GM19025 (cell line): ENCODE results near the gene SLC39A10.
"Not testable (repeated sequence)": the region's sequence is repeated elsewhere in the genome, so short reads cannot be mapped to it uniquely, and the experiment has no call there.

Experiments
- ATAC-seq: cut with Tn5 transposase; IDR thresholded peaks from one replicate; pipeline ENCODE4 v1.9.1; 2021; ENCODE audit warnings: mild to moderate bottlenecking, low read depth, moderate library complexity; ENCODE audit not compliant: unreplicated experiment

The SLC39A10 gene

DNA sequence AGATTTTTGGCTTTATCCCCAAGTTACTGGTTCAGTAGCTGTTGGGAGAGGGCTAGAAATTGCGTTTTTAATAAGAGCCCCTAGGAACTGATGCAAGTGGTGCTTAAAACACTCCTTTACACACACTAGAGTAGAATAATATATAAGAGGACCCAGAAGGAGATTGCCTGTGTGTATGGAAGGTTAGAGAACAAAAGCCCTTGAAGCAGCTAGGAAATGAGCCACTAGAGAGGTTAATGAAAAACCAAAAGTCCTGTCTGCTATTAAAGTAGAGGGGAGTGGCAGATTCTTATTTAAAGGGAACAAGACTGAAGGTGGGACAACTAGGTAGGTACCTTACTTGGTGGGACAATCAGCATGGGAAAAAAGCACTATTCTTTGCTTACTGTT, 14.4 kb upstream of the SLC39A10 start:
- ATAC-seq: no peak

DNA sequence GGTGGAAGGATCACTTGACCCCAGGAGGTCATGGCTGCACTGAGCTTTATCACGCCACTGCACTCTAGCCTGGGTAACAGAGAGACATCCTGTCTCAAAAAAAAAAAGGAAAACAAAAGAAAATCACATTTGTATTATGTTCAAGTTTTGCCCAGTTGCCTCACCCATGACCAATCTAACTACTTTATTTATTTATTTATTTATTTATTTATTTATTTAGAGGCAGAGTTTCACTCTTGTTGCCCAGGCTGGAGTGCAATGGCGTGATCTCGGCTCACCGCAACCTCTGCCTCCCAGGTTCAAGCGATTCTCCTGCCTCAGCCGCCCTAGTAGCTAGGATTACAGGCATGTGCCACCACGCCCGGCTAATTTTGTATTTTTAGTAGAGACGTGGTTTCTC, 12.3 kb upstream of the SLC39A10 start:
- not testable (repeated sequence) for ATAC-seq

DNA sequence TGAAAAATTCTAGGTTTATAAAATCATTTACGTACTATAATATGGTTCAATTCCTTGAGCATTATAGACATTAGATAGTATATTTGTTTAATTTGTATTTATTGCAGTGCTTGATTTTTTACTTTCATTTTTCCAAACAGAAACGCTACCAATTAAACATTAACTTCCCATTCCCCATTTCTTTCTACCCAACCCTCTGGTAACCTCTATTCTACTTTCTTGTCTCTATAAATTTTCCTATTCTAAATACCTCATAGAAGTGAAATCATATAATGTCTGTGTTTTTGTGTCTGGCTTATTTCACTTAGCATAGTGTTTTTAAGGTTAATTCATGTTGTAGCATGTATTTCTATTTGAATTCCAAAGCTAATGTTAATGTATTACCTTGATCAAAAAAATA, 11.6 kb upstream of the SLC39A10 start:
- ATAC-seq: no peak

DNA sequence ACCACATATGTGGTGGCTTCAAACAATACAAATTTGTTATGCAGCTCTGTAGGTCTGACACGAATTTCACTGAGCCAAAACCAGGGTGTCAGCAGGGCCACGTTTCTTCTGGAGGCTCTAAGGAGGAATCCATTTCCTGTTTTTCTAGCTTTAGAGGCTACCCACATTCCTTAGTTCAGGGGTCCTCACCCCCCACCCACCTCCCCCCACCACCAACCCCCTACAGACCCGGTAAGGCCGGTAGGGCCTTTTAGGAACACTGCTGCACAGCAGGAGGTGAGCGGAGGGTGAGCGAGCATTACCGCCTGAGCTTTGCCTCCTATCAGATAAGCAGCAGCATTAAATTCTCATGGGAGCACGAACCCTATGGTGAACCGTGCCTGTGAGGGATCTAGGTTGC, 10.6 kb upstream of the SLC39A10 start:
- no peak for ATAC-seq

DNA sequence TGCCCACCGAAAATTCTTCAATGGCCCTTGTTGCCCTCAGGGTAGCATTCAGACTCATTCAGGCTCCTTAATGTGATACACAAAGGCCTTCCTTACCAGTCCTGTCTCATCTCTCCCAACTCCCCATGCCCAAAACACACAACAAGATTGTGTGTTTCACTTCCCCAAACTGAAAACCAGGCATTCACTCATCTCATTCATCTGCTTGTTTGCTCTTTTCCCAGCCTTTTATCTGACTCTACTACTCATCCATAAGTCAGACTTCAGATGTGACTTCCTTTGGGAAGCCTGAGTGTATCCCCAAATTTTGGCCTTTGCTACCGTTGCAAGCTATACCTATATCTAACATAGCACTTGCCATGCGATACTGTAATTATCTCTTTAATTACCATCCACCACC, 9.7 kb upstream of the SLC39A10 start:
- ATAC-seq: no peak

DNA sequence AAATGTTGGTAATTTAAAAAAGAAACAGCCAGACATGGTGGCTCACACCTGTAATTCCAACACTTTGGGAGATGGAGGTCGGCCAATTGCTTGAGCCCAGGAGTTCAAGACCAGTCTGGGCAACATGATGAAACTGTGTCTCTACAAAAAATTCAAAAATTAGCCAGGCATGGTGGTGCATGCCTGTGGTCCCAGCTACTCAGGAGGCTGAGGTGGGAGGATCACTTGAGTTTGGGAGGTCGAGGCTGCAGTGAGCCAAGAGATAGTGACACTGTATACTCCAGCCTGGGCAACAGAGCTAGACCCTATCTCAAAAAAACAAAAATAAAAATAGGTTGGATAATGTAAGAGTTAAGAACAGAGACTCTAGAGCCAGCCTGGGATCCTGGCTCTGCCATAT, 8.7 kb upstream of the SLC39A10 start:
- not testable (repeated sequence) for ATAC-seq

DNA sequence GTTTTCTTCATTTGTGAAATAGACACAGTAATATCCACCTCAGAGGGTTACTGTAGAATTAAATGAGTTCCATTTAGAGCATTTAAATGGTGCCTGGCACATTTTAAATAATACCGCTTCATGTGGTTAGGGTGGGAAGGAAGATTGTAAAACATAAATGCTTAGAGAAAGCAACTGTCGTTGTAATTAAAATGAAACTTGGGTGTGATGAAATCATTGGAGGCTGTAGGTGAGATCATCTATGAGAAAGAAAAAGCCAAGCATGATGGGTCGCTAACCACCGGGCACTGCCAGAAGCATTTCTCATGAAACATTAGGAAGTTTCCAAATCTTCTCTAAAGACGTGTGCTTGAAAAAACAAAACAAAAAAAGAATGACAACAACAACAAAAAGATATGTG, 8.2 kb upstream of the SLC39A10 start:
- no peak for ATAC-seq

DNA sequence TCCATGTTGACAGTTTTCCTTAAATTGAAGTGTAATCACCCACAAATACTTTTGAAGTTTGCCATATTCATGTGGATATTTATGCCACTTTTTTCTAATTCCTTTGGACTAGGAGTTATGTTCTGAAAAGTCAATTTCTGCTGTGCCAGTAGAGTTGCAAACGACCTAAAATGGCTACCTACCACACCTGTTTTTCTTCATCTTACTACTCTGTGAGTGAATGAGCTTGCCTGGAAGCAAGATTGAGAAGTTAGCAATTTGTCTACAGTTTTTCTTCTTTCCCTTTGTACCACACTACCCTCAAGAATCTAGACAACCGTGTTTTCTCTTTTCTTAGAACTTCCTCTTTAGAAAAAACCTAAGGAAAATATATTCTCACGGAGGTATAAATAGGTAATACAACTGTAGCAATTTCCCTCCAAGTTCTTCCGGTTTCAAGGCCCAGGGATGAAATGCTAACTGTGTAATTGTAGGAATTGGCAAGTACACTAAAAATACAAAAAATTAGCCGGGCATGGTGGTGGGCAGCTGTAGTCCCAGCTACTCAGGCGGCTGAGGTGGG, 7.3 kb upstream of the SLC39A10 start:
- peak; percentile 22 for ATAC-seq

DNA sequence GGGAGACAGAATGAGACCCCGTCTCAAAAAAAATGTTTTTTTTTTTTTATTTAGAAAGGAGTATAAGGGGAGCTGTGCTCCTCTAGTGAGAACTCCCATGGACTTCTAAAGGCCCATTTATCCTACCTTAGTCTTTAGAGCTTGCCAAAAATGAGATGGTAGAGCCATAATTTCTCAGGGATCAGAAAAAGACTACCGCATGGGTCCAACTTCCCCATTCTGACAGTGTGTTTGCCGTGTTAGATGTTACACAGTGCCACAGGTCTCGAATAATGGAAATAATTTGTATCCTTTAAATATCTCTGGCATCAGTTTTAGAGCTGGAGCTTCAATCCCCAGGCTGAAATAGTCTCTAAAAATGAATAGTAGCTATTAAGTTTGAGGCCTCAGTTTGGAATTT, 6.0 kb upstream of the SLC39A10 start:
- no peak for ATAC-seq

DNA sequence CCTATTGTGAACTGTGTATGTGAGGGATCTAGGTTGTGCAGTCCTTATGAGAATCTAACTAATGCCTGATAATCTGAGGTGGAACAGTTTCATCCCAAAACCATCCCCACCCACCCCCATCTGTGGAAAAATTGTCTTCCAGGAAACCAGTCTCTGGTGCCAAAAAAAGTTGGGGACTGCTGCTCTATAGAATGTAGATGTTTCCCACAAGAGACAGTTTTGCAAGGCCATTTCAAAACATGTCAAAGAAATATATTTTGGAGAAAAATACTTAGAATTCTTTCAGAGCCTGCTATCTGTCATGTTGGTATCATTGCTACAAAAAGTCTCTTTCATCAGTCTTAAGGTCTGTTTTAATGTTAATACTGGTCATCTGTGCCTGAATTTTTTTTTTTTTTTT, 4.1 kb upstream of the SLC39A10 start:
- ATAC-seq: no peak

DNA sequence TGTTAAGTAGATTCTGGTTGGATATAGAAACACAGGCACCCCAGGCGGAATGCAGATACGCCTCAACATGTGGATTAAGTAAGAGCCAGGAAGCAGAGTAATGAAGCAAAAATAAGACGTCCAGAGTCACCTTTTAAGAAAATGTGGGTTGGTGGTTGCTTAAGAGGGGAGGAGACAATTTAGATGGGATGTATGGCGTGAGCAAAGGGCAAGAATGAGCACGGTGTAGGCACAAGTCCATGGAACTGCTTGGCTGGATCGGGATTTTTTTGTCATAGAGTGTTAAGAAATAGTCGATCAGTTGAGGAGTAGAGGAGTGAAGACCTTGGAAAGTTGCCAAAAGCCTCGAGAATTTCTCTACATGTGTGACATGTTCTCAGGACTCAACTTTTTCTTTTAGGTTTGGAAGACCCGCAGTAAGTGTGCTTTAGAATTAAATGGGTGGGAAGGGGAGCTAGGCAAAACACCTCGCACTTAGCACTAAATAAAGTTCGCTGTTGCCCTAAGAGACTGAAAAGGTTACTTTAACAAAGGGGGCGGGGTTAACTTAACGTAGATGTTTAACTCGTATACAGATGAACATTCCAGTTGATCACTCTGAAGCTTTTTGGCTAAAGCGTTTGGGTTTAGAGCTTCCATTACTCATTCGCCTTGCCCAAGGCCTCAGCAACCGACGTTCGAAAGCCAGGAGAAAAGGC, 716 bp upstream of the SLC39A10 start:
- no peak for ATAC-seq

DNA sequence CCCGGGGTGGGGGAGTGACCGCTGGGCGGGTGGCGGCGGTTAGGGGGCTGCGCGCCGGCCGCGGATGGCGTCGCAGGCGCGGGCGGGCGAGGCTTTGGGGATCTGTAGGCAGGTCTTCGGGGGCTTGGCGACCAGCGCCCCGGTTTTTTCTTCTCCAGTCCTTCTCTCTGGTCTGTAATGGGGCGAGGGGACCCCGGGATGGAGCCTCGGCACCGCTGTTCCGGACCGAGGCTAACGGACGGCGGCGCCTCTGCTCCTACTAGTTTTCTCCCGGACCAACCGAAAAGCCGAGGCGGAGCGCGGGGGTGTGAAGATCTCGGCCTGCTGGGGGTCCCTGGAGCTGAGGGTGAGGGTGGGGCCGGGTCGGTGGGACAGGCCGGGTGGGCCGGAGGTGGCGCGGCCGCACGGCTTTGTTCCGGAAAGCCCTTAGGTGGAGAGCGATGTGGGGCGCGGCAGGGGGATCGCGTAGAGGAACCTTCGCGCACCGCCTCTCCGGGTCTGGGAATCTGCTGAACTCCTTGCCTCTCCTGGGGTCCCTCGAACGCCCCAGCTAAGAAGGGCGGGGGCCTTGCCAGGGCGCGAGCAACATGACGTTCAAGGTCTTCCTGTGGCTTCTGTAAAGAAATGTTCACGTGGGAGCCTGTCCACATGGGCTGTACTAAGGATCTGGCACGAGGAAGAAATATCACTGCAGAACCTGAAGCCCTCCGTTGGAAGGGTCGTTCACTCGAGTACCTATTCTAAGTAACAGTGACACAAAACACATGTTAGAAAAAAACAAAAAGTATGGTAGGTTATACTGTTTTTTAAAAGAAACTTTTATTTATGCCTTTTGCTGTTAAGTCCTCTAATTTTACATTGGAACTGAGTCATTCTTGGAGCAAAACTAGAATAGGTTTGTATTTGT, 861 bp downstream of the SLC39A10 start:
- peak; percentile 22 for ATAC-seq

DNA sequence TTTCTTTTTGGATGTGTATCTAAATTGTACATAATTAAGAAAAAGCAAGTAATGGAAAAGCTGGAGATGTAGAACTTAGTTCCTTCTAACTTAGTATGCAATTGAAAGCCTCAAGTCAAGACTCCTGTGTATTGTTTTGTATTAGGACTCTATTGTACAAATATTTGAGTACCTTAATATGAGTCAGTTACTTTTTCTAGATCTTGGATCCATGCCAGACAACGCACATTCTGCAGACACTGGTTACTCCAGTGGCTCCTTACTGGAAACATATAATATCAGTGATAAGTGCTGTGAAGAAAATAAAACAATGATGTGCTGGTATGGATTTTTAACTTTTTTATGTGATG, 1.5 kb downstream of the SLC39A10 start:
- ATAC-seq: no peak

DNA sequence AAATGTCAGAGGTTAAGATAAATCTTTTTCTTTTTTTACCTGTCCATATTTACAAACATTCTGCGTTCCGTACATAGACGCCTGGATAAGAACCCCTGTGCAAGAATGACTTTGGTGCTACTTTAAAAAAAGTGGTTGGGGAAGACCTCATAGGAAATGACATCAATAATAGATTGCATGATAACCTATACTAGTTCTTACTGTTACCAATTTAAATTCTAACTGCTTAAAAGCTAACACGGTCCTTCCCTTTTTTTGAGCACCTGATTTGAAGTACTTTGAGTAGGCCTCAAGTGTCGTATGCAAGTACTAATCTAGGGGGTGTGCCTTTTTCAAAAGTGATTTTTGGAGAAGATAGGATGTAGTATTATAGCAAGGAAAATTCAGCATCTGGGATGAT, 2.1 kb downstream of the SLC39A10 start:
- ATAC-seq: no peak

DNA sequence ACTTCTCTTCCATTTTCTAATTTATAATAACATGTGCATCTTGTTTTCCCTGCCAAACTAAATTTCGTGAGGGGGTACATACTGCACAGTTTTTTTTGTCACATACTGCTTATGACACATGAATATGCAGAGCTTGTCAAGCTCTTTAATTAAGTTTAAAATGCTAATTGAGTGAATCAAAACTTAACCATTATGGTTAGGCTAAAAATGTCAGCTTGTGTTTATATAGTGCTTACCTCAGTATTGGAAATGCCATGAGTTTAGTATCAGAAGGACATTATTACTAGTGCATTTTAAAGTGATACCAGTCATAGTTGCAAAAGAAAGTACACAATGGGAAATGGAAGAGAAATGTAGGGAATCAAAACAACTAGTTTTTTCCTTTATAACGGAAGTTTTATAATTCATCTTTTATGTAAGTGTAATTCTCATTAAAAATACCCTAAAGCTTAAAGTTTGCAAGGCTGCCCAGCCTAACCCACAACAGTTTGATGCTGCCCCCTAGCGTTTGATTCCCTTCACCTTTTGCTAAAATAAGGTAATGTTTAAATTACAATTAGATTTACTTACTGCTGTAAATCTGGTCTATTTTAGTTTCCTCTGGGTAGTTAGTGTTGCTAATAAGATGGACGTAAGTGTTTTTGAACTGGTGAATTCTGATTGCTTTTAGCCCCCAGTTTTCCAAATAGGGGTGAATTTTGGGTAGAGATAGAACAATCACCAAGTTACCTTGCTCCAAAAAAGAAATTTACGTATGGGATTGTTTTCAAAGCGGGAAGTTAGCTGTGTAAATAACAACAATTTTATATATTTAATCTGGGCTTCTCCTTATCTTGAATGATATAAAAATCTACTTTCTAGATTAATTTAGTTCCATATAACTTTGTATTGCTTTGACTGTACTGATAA, 3.2 kb downstream of the SLC39A10 start:
- no peak for ATAC-seq

DNA sequence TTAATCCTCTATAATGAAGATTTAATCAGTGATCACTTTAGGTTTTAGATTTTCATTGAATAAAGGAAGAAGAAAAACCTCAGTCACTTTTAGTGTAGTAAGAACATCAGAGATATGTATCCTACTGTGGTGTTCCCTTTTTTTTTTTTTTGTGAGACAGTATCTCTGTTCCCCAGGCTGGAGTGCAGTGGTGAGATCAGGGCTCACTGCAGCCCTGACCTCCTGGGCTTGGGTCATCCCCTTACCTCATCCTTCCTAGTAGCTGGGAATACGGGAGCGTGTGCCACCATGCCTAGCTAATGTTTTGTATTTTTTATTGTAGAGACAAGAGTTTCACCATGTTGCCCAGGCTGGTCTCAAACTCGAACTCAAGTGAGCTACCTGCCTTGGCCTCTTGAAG, 5.1 kb downstream of the SLC39A10 start:
- no peak for ATAC-seq

DNA sequence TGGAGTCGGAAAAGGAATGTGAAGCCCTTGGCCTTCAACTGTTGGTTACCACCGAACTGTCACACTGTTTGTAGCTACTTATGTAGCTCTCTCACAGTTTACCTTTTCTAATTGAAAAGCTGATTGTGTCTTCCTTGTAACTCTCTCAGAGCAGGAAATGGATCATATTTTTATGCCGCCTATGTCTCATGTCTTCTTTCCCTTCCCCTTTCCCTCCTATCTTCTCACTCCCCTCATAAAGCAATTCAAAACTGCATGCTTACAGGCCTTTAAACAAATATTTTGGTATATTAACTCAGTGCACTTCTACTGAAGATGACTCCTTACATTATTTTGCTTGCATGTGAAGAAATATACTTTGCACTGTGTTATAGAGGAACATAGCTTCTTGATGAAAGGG, 6.0 kb downstream of the SLC39A10 start:
- ATAC-seq: no peak

DNA sequence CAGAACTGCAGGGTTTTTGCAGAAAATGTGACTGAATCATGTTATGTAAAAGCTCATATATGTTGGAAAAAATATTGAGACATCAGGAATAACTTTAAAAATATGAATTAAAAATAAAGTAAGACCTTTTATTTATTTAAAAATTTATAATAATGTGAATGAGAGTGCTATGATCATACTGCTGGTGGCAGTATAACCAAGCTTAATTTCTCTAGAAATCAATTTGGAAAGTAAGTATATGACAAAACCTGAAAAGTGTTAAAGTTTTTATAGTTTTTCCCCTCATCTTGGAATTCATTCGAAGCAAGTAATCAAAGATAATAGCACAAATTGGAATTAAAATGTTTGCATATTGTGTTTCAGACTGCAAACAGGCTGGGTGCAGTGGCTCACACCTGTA, 7.5 kb downstream of the SLC39A10 start:
- ATAC-seq: no peak

DNA sequence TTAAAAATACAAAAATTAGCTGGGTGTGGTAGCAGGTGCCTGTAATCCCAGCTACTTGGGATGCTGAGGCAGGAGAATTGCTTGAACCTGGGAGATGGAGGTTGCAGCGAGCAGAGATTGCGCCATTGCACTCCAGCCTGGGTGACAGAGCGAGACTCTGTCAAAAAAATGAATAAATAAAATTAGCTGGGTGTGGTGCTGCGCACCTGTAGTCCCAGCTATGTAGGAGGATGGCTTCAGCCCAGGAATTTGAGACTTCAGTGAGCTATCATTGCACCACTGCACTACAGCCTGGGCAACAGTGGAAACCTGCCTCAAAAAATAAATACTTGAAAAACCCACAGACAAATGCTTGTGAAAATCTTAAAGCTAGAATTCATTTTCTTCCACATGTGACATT, 8.1 kb downstream of the SLC39A10 start:
- ATAC-seq: not testable (repeated sequence)

DNA sequence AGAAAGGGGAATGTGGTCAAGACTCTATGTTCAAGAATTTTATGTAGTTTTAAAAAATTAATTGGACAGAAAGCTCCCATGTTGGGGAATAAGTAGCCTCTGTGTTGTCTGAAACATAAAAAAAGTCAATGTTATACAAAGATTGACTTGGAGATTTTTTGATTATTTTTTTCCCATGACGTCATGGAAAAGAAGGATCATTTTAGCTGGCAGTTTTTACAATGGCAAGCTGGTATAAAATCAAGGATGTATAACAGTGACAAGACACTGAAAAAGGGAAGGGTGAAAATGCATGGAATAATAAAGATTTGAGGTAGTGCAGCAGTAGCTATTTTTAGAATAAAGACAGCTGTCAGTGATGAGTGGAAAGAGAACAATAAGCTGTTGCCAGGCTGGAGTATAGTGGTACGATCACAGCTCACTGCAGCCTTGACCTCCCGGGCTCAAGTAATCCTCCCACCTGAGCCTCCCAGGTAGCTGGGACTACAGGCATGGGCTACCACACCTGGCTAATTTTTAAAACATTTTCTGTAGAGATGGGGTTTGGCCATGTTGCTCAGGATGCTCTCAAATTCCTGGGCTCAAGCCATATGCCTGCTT, 9.2 kb downstream of the SLC39A10 start:
- ATAC-seq: no peak
